Measurements from ENCODE around the gene TMEM18. TPM values are rescaled to one million over a fixed set of nuclear protein-coding genes. Genes with fewer than 3 reads are reported as not detected.

The TMEM18 gene
- total and polyA plus RNA-seq, 11 donors, result 7.0 to 20.0 (median 10.5) TPM

DNA sequence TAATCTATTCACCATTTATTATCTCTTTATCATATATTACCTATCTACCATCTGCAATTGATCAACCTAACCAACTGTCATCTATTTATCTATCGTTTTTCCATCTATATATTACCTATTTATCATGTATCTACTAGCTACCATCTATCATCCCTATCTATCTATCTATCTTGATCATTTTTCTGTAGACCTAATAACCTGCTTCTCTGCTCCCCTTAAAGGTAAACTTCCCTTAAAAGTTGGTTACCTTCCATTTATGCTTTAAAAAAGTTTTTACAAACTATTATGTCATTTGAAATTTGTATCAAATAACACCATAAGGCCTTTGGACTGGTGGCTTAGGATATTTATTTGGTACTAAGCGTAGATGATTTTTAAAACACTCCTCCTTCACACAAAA lies 47.2 kb downstream of the TMEM18 start:
- Histone ChIP-seq H3K4me3 (no peak overlapping the region), H3K36me3 (no peaks in the 10 kb centered on the region), H3K27ac (no peak overlapping the region), H3K9me3 (peaks cover 0 to 11% (median 0%) of the 10 kb centered on the region in 12 donors), H3K4me1 (no peaks in the 10 kb centered on the region), H3K27me3 (peaks cover 0 to 8% (median 0%) of the 10 kb centered on the region in 9 donors)
- DNase-seq (no peak), ATAC-seq (no peak)
- intact Hi-C loops (cut with DNase I), result loop anchor here in 3 of 10 donors (10.0 kb wide), 1 partner anchor 385 kb away; no protein-coding TSS in a partner anchor
- WGBS, 4 donors, result 23 to 37% (median 30%) methylated on average over 2 of the region's 2 CpGs
- TF ChIP-seq CTCF (IDR thresholded peaks at IDR 0.05) (no peak), POLR2A (IDR thresholded peaks at IDR 0.05) (no peak)

DNA sequence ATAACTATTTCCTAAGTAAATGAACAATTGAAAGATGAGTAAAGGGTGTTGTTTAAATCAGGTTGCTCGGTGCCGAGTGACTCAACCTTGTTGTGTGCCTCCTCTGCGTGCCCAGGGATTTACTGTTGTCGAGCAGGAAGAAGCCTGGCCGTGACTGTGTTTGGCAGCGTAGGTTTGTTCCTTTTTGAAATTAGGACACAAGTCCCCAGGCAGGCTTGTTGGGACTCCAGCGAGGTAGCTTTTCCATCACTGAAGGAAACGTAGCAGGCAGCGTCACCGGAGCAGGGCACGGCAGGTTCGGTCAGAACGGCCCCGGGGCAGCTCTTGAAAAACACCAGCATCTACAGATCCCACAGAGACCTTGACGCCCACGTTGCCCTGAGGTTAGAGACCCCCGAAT lies 48.6 kb downstream of the TMEM18 start:
- peak in 1 of 5 donors; percentile 39 for DNase-seq
- H3K27me3 ChIP-seq, result peaks cover 0 to 8% (median 0%) of the 10 kb centered on the region in 9 donors
- TF ChIP-seq POLR2A (IDR thresholded peaks at IDR 0.05) (no peak), CTCF (IDR thresholded peaks at IDR 0.05) (no peak)
- no peak overlapping the region for H3K27ac ChIP-seq
- no peak for ATAC-seq
- H3K36me3 ChIP-seq, result no peaks in the 10 kb centered on the region
- intact Hi-C loops (cut with DNase I), result no loop called here
- no peak overlapping the region for H3K4me3 ChIP-seq
- WGBS, 4 donors, result 70 to 78% (median 77%) methylated on average over 16 to 17 of the region's 17 CpGs
- H3K9me3 ChIP-seq, result peaks cover 0 to 11% (median 0%) of the 10 kb centered on the region in 12 donors
- H3K4me1 ChIP-seq, result no peaks in the 10 kb centered on the region

- Histone ChIP-seq H3K4me3 (no peak overlapping the region), H3K36me3 (no peaks in the 10 kb centered on the region), H3K27me3 (peaks cover 0 to 8% (median 0%) of the 10 kb centered on the region in 9 donors), H3K4me1 (no peaks in the 10 kb centered on the region), H3K27ac (no peak overlapping the region), H3K9me3 (peaks cover 0 to 11% (median 0%) of the 10 kb centered on the region in 12 donors)
- intact Hi-C loops (cut with DNase I), result no loop called here
- peak in 1 of 5 donors; percentile 27 for DNase-seq
- TF ChIP-seq POLR2A (IDR thresholded peaks at IDR 0.05) (no peak), CTCF (IDR thresholded peaks at IDR 0.05) (no peak)
- ATAC-seq, result no peak
- 82 to 87% (median 85%) methylated on average over 13 of the region's 13 CpGs for WGBS, 4 donors
These were observed 49.2 kb downstream of the TMEM18 start for GRCh38 chr2:627926-628560.

DNA sequence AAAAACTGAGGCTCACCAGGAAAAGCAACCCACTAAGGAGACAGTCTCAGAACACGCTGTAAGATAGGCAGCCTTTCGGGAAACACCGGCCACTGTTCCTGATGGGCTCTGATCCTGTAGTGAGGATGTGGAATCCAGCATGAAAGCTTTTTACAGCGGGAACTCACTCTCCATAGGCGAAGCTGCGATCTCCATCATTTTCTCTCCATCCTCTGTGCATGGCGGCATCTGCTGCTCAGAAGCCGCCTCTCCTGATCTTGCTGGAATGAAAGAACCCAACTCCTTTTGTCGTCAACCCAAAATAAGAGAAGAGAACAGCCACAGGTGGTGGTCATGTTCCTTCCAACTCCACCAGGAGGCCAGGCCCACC lies 49.9 kb downstream of the TMEM18 start:
- Histone ChIP-seq H3K9me3 (peaks cover 0 to 11% (median 0%) of the 10 kb centered on the region in 12 donors), H3K4me3 (no peak overlapping the region), H3K4me1 (no peaks in the 10 kb centered on the region), H3K27ac (no peak overlapping the region), H3K36me3 (no peaks in the 10 kb centered on the region), H3K27me3 (peaks cover 0 to 8% (median 0%) of the 10 kb centered on the region in 9 donors)
- no peak for TF ChIP-seq POLR2A (IDR thresholded peaks at IDR 0.05)
- no peak for TF ChIP-seq CTCF (IDR thresholded peaks at IDR 0.05)
- ATAC-seq (no peak), DNase-seq (no peak)
- WGBS, 4 donors, result 88 to 91% (median 89%) methylated on average over 9 of the region's 9 CpGs
- intact Hi-C loops (cut with DNase I), result no loop called here

Data from heart left ventricle (tissue), 16 donors.